HG02678 (cell line): Measurements from ENCODE around the gene PSEN2.

Experiments used
- ATAC-seq: cut with Tn5 transposase; IDR thresholded peaks from one replicate; pipeline ENCODE4 v1.9.1; 2021; ENCODE audit warnings: mild to moderate bottlenecking, moderate library complexity; ENCODE audit not compliant: unreplicated experiment

PSEN2 gene

DNA sequence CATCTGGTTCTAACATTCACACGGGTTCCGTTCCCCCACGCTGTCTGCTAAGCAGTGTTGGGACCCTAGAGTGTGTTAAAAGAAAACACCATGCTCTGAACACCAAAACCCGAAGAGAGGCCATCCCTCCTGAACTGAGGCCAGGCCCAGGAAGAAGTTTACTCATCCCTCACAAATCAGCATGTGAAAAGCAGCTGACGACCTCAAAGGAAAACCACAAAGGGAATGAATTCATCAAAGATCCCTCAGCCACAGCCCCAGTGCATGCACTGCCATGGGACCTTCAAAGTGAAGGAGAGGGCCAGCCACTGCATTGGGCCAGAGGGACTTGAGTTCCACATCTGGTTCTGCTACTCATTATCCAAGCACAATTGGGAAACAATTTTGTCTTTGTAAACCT lies 7.0 kb upstream of the PSEN2 start:
- no peak for ATAC-seq

DNA sequence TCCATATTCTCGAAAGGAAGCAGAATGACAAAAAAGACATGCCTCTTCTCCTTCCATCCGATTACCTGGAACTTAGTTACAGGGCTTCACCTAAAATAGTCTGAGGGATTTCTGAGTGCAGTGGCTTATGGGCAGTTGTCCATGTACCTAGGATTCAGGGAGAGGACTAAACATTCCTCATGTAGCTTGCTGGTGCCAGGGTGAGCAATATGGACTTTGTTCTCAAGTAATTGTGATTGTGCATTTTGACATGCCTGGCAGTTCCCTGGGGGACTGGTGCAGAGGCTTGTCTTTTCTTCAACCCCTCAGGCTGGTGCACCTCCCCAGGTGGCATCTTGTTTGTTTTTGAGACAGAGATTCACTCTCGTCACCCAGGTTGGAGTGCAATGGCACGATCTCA lies 6.1 kb upstream of the PSEN2 start:
- no peak for ATAC-seq

DNA sequence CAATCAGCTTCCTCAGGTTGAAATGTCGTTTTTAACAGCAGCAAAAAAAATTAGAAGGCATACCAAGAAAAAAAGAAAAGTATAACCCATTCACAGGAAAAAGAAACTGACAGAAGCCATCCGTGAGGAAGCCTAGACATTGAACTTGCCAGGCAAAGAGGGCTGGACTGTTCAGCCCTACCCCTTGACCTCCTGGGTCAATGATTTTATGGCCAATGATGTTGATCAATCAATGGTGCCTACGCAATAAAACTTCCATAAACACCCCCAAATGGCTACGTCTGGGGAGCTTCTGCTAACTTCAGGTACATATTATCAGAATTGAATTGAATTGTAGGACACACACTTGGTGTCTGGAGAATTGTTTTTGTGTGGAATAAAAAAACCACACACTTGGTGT lies 4.8 kb upstream of the PSEN2 start:
- no peak for ATAC-seq

DNA sequence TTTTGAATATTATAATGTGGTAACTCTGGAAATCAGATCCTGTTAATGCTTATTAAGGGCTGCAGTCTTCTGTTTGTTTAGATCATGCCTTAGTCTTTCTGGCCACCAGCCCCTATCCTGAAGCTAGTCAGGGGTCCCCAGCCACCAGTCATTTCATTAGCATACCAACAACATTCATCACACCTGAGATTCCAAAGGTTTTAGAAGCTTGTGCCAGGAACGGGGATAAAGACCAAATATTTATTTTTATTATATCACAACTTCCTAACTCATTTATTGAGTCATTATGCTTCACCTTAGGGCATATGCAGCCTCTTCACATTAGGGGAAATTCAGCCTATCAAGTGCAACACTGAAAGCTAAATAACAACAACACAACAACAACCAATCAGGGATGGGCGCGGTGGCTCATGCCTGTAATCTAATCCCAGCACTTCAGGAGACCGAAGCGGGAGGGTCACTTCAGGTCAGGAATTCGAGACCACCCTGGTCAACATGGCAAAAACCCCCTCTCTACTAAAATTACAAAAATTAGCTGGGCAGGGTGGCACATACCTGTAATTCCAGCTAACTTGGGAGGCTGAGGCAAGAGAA lies 2.9 kb upstream of the PSEN2 start:
- ATAC-seq: no peak

DNA sequence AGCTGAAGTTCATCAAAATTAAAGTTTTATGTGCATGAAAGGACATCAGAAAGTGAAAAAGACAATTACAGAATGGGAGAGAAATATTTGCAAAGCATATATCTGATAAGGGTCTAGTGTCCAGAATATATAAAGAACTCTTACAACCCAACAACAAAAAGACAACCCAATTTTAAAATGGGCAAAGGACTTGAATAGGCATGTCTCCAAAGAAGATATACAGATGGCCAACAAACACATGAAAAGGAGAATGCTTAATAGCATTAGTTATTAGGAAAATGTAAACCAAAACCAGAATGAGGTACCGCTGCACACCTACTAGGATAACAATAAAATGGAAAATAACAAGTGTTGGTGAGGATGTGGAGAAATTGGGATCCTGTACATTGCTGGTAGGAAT lies 1.7 kb upstream of the PSEN2 start:
- no peak for ATAC-seq

DNA sequence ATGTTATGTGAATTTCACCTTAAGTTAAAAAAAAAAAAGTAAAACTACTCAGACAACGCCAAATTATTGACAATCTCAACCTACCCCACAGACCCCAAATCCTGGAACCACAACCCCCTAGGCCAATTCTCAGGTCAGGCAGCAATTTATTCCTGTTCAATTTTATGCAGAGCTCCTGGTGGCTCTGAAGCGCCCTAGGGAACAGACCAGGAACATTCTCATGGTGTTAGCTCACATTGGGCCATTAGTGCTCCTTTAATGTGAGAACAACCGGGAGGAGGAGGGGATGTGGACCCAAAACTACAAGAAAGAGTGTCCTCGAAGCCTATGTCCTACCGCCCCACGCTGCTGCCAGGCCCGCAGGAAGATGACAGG lies 403 bp upstream of the PSEN2 start:
- no peak for ATAC-seq

DNA sequence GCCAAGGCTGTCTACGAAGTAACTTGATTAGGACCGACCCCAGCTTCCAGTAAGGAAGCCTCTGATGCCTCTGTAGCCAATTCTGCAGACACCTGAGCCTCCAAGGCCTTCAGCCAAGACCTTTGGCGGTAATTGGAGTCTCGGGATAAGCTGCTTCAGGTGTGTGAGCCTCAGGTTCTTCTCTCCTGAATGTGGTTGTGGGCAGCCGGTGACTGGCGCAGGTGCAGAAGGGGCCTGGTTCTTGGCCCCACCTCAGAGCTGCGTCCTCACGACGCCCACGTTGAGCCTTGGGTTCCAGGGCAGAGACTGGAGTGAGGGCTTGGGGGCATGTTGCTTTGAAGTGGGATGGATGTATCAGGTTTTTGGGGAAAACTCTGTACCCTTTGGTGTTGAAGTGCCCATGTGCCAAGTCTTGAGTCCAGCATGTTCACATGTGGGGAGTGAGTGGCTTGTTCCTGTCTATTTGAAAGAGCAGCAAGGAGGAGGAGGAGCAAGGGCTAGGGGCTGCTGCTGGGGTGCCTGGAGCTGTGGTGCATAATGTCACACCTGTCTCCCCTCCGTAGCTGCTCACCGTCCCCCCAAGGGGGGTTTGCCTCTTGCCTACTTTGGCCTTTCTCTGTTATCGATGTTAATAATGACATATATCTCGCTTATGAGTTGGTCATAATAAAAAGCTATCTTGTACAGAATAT lies 1.4 kb downstream of the PSEN2 start:
- no peak for ATAC-seq

DNA sequence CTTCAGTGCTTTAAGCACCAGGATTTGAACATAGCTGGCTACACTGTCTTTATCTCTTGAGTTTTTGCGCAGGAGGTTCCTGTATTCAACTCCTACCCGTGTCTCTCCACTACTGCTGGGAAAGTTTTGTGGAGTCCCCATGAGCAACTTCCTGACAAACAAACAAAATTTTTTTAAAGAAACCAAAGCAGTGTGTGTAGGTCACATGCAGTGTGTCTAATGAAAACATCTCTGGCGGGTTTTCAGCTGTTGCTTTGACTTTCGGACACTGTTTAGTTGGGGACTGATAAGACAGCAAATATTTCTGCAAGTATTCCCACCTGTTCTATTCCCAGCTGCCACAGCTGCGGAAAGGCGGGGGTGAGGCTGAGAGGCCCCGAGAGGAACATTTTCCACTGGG lies 2.0 kb downstream of the PSEN2 start:
- ATAC-seq: no peak

DNA sequence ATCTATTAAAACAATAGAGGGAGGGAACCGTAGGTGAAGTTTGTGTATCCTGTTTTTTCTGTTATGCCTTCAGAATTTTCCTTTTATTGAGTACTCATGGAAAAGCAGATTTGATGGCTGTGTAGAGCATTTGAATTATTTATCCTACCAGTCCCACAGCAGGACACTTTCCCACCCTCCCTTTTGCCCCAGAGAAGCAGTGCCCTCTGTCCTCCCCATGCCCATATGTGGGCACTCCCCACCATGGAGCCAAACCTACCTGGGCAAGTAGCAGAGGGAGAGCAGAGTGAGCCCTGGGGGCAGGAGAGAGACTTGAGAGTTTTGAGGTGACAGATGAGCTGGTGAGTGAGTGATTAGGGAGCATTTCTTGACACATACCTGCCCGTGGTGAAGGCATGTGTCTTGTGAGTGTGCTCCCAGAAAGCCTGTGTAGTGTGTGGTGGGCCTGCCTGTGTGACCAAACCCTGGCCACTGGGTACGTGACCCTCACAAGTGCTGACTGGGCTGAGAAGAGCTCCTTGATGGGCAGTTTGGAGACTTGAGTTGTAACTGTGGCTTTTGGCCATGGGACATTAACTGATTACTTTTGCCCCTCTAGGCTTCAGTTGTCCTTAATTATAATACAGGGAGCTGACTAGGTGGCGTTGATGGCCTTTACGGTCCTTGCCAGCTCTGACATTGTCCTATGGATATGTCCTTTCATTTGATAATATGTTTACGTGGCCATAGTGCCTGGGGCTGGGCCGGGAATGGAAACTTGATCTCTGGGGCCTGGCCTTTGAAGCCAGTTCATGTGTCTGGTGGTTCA lies 3.6 kb downstream of the PSEN2 start:
- no peak for ATAC-seq

DNA sequence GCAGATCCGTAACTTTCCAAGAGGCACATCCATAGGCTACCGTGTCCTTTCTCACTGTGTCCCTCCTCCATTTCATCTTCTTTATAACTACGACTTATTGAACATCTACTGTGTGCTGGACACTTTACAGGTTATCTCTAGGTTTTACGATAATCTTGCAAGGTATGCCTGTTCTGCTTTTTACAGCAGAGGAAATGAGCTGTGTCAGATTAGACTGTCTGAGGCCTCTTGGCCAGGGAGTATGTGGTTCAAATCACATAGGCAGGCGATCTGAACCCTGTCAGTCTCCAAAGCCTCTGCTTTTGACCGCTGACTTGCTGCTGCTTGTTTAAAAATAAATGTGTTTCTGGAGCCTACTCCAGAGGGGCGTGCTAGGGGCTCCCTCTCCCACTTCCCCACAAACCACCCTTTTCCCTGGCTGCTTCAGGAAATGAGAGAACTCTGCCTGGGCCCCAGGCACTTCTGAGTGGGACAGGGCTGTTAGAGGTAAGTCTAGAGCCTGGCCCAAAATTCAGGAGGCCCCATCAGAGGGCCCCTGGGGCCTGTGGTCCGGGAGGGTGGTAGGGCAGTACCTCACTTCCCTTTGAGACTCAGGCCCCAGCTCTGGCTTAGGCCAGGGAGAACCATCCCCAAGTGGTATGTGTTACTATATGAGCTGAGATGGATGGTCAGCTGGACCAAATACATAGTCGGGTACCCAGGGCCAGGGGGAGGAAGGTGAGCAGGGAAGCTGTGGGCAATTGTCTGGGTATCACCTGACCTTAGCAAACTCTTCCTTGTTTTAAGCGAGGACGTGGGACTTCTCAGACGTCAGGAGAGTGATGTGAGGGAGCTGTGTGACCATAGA lies 4.4 kb downstream of the PSEN2 start:
- ATAC-seq: no peak

DNA sequence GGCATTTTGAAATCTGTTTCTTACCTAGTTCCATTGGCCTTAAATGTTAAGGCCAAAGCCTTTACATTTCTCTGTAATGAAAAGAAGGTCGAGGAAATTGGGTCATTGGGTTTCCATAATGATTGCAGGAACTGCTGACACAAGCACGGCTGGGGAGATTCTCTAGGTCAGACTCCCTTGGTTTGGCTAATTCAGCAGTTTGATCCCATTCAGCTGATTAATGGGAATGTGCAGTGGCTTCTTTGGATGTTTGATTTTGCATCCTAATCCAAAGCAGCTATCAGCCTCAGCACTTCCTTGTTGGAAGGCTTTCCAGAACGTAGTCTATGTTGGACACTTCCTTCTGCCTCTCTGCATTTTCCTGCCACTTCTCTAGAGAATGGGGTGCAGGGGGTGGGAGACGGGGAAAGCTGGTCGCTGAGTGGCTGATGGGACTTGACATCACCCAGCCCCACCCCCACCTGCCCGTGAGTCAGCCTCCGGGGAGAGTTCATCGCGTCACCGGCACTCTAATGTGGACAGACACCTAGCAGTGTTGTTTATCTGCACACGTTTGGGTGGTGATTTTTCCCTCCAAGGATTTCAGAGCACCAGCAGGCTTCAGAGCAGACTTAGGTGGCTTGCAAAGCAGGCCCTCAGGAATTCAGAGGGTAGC lies 5.4 kb downstream of the PSEN2 start:
- no peak for ATAC-seq

DNA sequence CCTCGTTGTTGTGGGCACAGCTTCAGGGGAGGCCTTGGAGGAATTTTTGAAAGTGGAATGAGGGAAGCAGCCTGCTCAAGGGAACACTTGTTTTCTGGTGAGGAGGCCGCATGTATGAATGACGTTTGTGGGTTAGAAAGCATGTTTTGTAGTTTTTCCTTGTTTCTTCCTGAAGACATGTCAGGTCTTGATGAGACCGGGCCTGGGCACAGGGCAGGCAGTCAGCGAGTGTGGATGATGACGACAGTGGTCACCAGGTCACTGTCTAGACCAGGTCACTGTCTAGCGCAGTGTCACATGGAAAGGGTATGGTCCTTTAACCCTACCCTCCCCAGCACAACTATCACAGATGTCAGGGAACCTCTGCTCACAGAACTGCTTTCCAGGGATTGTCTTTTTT lies 7.3 kb downstream of the PSEN2 start:
- no peak for ATAC-seq

DNA sequence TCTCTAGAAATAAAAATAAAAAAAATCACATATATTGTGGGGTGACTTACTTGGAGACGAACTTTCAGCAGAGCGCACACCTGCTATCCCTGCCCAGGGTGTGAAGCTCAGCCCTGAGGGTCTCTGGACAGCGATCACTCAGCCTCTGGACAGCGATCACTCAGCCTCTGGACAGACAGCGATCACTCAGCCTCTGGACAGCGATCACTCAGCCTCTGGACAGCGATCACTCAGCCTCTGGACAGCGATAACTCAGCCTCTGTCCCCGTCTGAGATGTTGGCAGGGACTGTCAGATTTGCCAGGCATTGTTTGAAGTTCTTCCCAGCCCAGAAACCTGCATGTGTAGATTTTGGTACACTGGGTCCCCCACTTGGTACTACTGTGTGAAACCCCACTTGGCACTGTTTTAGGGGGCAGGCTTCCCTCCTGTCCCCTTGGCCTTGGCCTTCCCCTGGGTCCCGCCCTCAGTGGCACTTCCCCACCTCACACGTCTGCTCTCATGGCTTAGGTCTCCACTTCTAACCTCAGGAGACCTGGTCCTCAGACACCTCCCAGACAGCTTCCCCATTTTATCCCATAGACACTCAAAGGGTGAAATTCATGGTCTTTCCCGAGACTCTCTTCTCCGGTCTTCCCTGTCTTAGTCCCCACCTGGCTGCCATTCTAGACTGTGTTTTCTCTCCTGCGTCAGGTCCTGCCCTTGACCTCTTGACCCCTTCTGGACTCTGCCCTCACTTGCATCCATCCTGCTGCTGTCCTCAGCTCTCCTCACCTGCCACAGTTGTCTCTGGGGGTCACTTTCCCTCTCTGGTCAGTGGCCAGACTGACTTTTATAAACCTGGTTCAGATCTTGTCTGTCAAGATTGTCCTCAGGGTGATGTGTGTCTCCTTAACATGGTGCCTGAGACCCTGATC lies 10.2 kb downstream of the PSEN2 start:
- no peak for ATAC-seq

DNA sequence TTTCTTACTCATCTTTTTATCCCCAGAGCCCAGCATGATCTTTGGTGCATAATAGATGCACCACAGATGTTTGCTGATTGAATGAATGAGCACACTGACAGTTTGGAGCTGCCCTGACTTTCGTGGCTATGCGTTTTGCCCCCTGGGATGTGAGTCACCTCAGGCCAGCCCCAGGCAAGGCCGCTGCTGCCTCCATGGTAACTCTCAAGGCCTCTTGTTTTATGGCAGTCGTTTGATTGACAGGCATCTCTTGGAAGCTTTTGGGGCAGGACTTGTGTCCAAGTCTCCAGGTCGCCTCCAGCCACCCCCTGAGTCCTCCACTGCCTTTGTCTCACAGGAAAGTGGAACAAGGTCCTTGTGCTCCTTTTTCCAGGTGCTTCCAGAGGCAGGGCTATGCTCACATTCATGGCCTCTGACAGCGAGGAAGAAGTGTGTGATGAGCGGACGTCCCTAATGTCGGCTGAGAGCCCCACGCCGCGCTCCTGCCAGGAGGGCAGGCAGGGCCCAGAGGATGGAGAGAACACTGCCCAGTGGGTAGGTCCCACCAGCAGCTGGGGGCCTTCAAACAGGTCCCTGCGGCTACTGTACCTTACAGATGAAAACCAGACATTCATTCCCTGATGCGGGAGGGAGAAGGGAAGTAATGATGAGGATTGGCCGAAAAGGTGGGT lies 11.2 kb downstream of the PSEN2 start:
- ATAC-seq: no peak

DNA sequence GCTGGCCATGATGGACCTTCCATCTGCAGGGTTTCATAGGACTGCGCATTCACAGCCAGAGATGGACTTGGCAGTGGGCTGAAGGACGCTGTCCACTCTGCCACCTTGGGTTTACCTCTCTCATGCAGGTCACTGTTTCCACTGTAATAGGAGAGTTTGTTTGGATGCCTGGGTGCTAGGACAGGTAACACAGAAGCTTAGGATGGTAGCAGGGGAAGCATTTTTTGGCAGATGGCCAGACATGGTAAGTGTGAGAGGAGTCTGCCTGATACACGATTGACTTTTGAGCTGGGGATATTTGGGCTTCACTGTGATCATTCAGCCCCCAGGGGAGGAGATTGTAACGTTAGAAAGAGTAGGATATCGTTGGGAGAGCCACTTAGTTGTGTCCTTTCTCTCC lies 11.8 kb downstream of the PSEN2 start:
- ATAC-seq: peak; percentile 1

DNA sequence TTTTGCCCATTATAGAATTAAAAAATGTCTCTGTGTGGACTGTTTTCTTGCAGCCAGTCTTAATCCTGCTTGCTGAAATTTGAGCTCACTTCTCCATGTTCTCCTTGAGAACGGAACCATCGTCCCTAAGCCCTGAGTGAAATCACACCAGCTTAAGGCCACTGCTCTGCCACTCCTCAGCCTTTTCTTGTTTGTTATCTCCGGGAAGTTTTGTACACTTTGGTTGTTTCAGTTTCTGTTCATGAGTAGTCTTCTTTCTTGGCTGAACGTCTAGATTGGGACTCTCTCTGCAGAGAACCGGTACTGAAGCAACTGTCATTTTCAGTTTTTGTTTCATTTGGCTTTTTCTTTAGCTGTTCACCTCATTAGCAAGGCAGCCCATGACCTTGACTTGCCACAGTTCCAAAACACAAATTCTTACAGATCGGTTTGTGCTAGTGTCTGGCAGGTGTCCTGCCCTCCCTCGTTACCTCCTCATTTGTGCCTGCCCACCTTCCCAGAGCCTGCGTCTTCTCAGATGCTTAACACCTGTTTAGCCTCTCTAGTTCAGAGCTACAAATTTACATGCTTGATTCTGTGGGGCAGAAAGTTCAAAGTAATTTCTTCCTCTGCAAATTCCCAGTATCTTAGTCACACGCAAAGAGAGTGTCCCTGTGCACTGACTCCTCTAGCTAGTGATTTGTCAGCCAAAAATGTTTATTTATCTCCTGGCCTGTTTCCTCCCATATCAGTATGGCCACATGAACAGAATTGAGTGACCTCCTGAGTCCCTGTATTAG lies 12.4 kb downstream of the PSEN2 start:
- peak; percentile 96 for ATAC-seq

DNA sequence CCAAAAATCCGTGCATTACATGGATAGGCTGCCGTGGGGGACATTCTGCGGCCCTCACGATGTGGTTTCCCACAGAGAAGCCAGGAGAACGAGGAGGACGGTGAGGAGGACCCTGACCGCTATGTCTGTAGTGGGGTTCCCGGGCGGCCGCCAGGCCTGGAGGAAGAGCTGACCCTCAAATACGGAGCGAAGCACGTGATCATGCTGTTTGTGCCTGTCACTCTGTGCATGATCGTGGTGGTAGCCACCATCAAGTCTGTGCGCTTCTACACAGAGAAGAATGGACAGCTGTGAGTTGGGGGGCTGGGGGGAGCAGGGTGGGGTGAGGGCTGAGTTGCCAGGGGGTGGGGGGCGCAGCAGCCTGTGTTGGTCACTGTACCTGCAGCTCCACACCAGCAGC lies 13.2 kb downstream of the PSEN2 start:
- no peak for ATAC-seq

DNA sequence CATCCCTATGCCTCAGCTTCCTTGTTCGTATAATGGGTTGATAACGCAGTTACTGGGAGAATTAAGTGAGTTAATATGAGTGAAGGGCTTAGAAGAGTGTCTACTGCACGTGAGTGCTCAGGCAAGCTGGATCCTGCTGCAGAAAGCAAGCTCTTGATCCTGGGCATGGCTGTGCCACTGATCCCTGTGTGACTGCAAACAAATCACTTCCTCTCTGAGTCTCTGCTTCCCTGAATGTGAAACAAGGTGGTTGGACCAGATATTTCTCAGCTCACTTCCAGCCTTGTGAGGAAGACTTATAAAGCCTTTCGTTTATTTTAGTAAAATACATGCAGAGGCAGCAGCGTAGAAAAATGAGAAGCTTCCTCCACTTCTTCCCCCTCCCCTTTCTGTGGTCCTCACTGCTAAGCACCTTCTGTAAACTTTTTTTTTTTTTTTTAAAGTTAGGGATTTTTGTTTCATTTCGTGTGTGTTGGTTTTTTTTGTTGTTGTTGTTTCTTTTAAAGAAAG lies 13.8 kb downstream of the PSEN2 start:
- ATAC-seq: no peak
